H1 (cell line): Measurements from ENCODE around the gene PIBF1. TPM values are rescaled to one million over a fixed set of nuclear protein-coding genes. Genes with fewer than 3 reads are reported as not detected.

Source experiments
- BCL11A ChIP-seq, 2 experiments: IDR thresholded peaks; one replicate each; pipeline ENCODE4 v1.6.1; 2011; ENCODE audit warnings: low read depth in 2 of 2, low read length in 2 of 2, mild to moderate bottlenecking in 2 of 2
- SRF ChIP-seq: IDR thresholded peaks from 2 replicates; pipeline ENCODE4 v1.6.1; 2011; ENCODE audit warnings: mild to moderate bottlenecking, low read depth, low read length, moderate library complexity
- polyA plus RNA-seq, 7 experiments: library from polyadenylated mRNA; depleted of rRNA in 3 of 7; stranded (reverse) in 5 of 7; unstranded in 2 of 7; fragments of >200 nt in 5 of 7; fragments of 200-250 nt in 2 of 7; gene quantifications; 1 replicate in 5 of 7; 2 replicates in 1 of 7; 4 replicates in 1 of 7; pipeline versions ENCODE4 v1.2.1 to v1.2.3, GENCODE V29; 2011 to 2013; ENCODE audit warnings: missing spikeins in 2 of 7, mixed read lengths in 2 of 7
- total RNA-seq: library from RNA; stranded (reverse); fragmentation: NEBNext Ultra II Directional; extraction: Animal tissue kit (Norgen Biotek cat#: 25700); gene quantifications from 2 replicates; pipeline ENCODE4 v1.2.1, GENCODE V29; 2021

PIBF1 gene
- total and polyA plus RNA-seq, 2 of the 8 experiments (the other 6 are each of a cell fraction or from before 2014, with no cell fraction given), result 1.1 to 13.2 TPM

- TF ChIP-seq BCL11A (IDR thresholded peaks at IDR 0.05; ENCODE audit: low read depth in 2 of 2, low read length in 2 of 2) (no peak), SRF (no peak)
Observed at GRCh38 chr13:73015805-73016204, 233.9 kb downstream of the PIBF1 start (continued).
